GM18951 (cell line): ENCODE results near the gene E2F4.

Experiments used
- POLR2A ChIP-seq: IDR thresholded peaks from 4 replicates; pipeline ENCODE4 v1.6.1; 2011; ENCODE audit warnings: mild to moderate bottlenecking; ENCODE audit not compliant: insufficient read length, insufficient read depth; ENCODE audit errors: extremely low read depth
- in situ Hi-C: fragments of 300-500 bp; cut with MboI; formaldehyde crosslinking; loops from one replicate; pipeline ENCODE4 v1.12.0; 2022; ENCODE audit warnings: low sequenced_read_pairs, mixed read lengths, inconsistent platforms; ENCODE audit not compliant: unreplicated experiment

E2F4 gene

GRCh38 chr16:67238806-67239470, 47.0 kb downstream of the E2F4 start:
- TF ChIP-seq POLR2A, result no peak
- in situ Hi-C loops, result no loop called here

- in situ Hi-C loops, result no loop called here
- TF ChIP-seq POLR2A, result no peak
Measured at GRCh38 chr16:67240506-67240905, 48.6 kb downstream of the E2F4 start.

DNA sequence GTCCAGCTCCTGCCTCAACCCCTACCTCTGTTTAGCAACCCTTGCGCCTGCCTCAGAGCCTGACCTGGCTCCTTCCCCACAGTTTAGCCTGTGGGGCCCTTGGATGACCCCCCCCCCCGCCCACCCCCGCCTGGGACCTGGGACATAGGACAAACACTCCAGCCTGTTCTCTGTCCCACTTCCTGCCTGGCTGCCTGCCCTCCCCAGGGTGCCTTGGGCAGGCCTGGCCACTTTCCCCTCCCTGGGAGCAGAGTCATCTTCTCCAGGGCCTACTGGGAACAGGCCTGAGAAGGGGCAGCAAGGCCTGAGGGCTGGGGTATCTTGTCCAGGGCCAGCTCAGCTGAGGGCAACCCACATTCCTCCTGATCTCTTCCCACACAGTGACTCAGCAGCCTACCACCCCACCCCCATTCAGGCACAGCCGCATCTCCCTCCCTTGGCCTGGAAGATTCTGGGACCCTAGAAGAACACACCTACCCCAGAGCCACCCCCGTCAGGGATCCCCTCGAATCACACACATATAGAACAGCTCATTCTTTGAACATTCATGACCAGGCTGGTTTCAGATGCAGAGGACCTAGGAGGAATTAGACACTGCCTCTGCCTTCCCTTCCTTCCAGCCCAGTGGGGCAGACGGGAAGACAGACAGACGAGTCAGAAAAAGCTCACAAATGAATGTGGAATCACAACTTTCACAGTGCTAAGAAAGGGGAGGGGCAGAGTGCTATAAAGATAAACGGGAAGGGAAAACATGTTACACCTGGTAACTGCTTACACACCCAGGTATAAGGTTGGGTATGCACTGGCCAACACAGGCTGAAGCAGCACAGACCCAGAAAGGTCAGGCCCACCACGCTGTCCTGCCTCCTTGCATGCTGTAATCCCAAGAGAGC, 49.3 kb downstream of the E2F4 start:
- no peak for TF ChIP-seq POLR2A
- in situ Hi-C loops, result no loop called here

GRCh38 chr16:67242138-67242730, 50.3 kb downstream of the E2F4 start:
- in situ Hi-C loops, result no loop called here
- TF ChIP-seq POLR2A, result no peak

GRCh38 chr16:67243481-67243880, 51.5 kb downstream of the E2F4 start:
- no peak for TF ChIP-seq POLR2A
- in situ Hi-C loops, result no loop called here

GRCh38 chr16:67244387-67245185, 52.6 kb downstream of the E2F4 start:
- in situ Hi-C loops, result no loop called here
- TF ChIP-seq POLR2A, result peak; percentile 73

- in situ Hi-C loops, result no loop called here
- TF ChIP-seq POLR2A, result no peak
Measured at GRCh38 chr16:67245186-67245585, 53.2 kb downstream of the E2F4 start.

DNA sequence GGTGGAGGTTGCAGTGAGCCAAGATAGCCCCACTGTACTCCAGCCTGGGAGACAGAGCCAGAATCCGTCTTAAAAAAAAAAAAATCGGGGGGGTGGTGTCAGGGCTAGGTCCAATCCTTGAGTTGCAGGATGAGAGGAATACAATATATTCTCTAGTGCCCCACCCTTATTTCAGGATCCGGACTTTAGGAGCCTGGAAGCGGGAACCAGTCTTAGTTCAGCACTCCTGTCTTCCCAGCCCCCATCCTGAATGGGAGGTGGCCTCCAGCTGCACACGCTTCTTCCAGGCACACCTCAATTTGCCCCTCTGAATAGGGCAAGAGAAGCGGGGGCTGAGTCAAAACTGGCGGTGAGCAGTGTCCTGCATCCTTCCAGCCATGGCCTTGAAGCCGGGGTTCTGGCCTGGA, 53.7 kb downstream of the E2F4 start:
- no peak for TF ChIP-seq POLR2A
- in situ Hi-C loops, result no loop called here

DNA sequence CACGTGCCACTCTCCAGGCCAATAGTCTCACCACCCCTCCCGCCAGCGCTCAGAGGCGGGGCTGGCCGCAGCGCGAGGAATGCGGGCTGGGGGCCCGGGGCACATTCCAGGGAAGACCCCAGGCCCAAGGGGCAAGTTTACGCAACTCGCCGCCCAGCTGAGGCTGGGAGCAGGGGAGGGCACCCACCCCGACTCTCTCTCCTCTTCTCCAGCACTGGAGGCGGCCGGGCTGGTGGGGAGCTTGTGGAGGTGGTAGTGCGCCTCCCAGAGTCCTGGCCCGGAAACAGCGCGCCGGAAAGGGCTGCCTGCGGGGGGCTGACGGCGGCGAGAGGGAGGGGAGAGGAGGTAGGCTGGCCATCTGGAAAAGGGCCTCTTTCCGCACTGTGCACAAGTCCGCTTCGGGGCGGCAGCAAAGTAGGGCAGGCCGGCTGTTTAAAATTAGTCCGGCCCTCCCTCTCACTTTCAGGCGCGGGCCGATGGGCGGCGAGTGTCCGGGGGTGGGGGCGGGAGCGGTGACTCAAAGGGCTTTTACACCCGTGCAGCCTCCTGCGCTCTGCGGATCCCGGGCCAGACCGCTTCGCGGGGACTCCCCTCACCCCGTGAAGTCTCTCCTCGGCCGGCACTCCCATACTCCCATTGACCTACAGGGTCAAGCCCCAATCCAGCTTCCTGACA, 54.3 kb downstream of the E2F4 start:
- in situ Hi-C loops, result no loop called here

DNA sequence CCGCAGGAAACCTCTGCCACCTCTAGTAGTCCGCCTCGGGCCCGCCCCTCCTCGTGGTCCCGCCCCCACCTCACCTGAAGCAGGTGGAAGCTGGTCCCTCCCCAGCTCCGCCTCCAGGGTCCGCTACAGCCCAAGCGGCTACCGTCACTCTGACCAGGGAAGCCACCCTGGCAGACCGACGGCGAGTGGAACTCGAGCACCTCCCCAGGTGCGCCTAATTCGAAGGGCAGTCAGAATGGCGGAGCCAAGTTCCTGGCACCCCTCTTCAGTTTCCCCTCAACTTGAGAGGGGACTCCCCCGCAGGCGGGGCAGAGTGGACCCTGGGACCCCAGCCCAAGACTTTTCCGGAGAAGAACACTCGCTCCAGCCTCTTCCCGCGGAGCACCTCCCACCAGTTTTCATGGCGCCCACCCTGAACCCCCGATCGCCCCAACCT, 54.8 kb downstream of the E2F4 start:
- in situ Hi-C loops, result no loop called here

More for the DNA sequence above, 54.3 kb downstream of the E2F4 start:
- peak; percentile 60 for TF ChIP-seq POLR2A

GRCh38 chr16:67247192-67248072, 55.5 kb downstream of the E2F4 start, which contains the start of gene FHOD1:
FHOD1 (minus strand) TSS chr16:67247481; CDS start chr16:67247410, 71 bp downstream.
- peak; percentile 88 for TF ChIP-seq POLR2A
- in situ Hi-C loops, result no loop called here

More for the DNA sequence above, 54.8 kb downstream of the E2F4 start:
- no peak for TF ChIP-seq POLR2A
